ENCODE data around the gene CALN1. TPM values are rescaled to one million over a fixed set of nuclear protein-coding genes. Genes with fewer than 3 reads are reported as not detected.
"Not testable (repeated sequence)": the region's sequence is repeated elsewhere in the genome, so short reads cannot be mapped to it uniquely, and the experiment has no call there.

Gene CALN1
- total RNA-seq, result not detected

GRCh38 chr7:72412121-72412618, at the start of gene CALN1:
Gene CALN1, minus strand, starts transcription at chr7:72412338.
- H3K27me3 Mint-ChIP-seq (ENCODE audit: low read depth); H3K9me3 Mint-ChIP-seq (ENCODE audit: insufficient read depth); H3K4me1 Mint-ChIP-seq (ENCODE audit: low read depth); ATAC-seq; H3K4me3 Mint-ChIP-seq; CTCF ChIA-PET; H3K36me3 Mint-ChIP-seq (ENCODE audit: low read depth); H3K27ac Mint-ChIP-seq; POLR2A ChIA-PET; DNase-seq: not testable (repeated sequence)

GRCh38 chr7:72453471-72453870, 41.3 kb upstream of the CALN1 start:
- no peaks in the 10 kb centered on the region for H3K4me1 Mint-ChIP-seq (ENCODE audit: low read depth)
- H3K27ac Mint-ChIP-seq, result no peak overlapping the region
- CTCF ChIA-PET, result no interaction called here
- no peaks in the 10 kb centered on the region for H3K36me3 Mint-ChIP-seq (ENCODE audit: low read depth)
- no peaks in the 10 kb centered on the region for H3K27me3 Mint-ChIP-seq (ENCODE audit: low read depth)
- no peak for ATAC-seq
- POLR2A ChIA-PET, result no interaction called here
- no peak for DNase-seq
- H3K4me3 Mint-ChIP-seq, result no peak overlapping the region
- no peaks in the 10 kb centered on the region for H3K9me3 Mint-ChIP-seq (ENCODE audit: insufficient read depth)

GRCh38 chr7:72447465-72448204, 35.5 kb upstream of the CALN1 start:
- H3K36me3 Mint-ChIP-seq (ENCODE audit: low read depth), result no peaks in the 10 kb centered on the region
- H3K4me1 Mint-ChIP-seq (ENCODE audit: low read depth), result no peaks in the 10 kb centered on the region
- ATAC-seq (no peak), DNase-seq (no peak)
- H3K27ac Mint-ChIP-seq, result no peak overlapping the region
- ChIA-PET CTCF (no interaction called here), POLR2A (no interaction called here)
- no peaks in the 10 kb centered on the region for H3K9me3 Mint-ChIP-seq (ENCODE audit: insufficient read depth)
- H3K27me3 Mint-ChIP-seq (ENCODE audit: low read depth), result no peaks in the 10 kb centered on the region
- H3K4me3 Mint-ChIP-seq, result no peak overlapping the region

GRCh38 chr7:72446591-72447462, 34.7 kb upstream of the CALN1 start:
- Mint-ChIP-seq H3K36me3 (ENCODE audit: low read depth) (no peaks in the 10 kb centered on the region), H3K9me3 (ENCODE audit: insufficient read depth) (no peaks in the 10 kb centered on the region), H3K4me1 (ENCODE audit: low read depth) (no peaks in the 10 kb centered on the region), H3K27me3 (ENCODE audit: low read depth) (no peaks in the 10 kb centered on the region), H3K27ac (no peak overlapping the region), H3K4me3 (no peak overlapping the region)
- DNase-seq, result no peak
- ChIA-PET POLR2A (no interaction called here), CTCF (no interaction called here)
- no peak for ATAC-seq

GRCh38 chr7:72446131-72446530, 34.0 kb upstream of the CALN1 start:
- Mint-ChIP-seq H3K27me3 (ENCODE audit: low read depth) (no peaks in the 10 kb centered on the region), H3K9me3 (ENCODE audit: insufficient read depth) (no peaks in the 10 kb centered on the region), H3K27ac (no peak overlapping the region), H3K4me3 (no peak overlapping the region), H3K4me1 (ENCODE audit: low read depth) (no peaks in the 10 kb centered on the region), H3K36me3 (ENCODE audit: low read depth) (no peaks in the 10 kb centered on the region)
- CTCF ChIA-PET, result no interaction called here
- POLR2A ChIA-PET, result no interaction called here
- no peak for DNase-seq
- ATAC-seq, result no peak

GRCh38 chr7:72445580-72445979, 33.4 kb upstream of the CALN1 start:
- Mint-ChIP-seq H3K27me3 (ENCODE audit: low read depth) (no peaks in the 10 kb centered on the region), H3K27ac (no peak overlapping the region), H3K9me3 (ENCODE audit: insufficient read depth) (no peaks in the 10 kb centered on the region), H3K36me3 (ENCODE audit: low read depth) (no peaks in the 10 kb centered on the region), H3K4me3 (no peak overlapping the region), H3K4me1 (ENCODE audit: low read depth) (no peaks in the 10 kb centered on the region)
- ATAC-seq, result no peak
- CTCF ChIA-PET, result no interaction called here
- POLR2A ChIA-PET, result no interaction called here
- DNase-seq, result no peak

- H3K4me1 Mint-ChIP-seq (ENCODE audit: low read depth), result no peaks in the 10 kb centered on the region
- DNase-seq (no peak), ATAC-seq (no peak)
- no peaks in the 10 kb centered on the region for H3K9me3 Mint-ChIP-seq (ENCODE audit: insufficient read depth)
- no peaks in the 10 kb centered on the region for H3K27me3 Mint-ChIP-seq (ENCODE audit: low read depth)
- no peaks in the 10 kb centered on the region for H3K36me3 Mint-ChIP-seq (ENCODE audit: low read depth)
- CTCF ChIA-PET, result no interaction called here
- POLR2A ChIA-PET, result no interaction called here
- no peak overlapping the region for H3K4me3 Mint-ChIP-seq
- H3K27ac Mint-ChIP-seq, result no peak overlapping the region
Observed at GRCh38 chr7:72445075-72445474, 32.9 kb upstream of the CALN1 start.

- no peaks in the 10 kb centered on the region for H3K9me3 Mint-ChIP-seq (ENCODE audit: insufficient read depth)
- H3K36me3 Mint-ChIP-seq (ENCODE audit: low read depth), result no peaks in the 10 kb centered on the region
- H3K4me1 Mint-ChIP-seq (ENCODE audit: low read depth), result no peaks in the 10 kb centered on the region
- DNase-seq (no peak), ATAC-seq (no peak)
- H3K27ac Mint-ChIP-seq, result no peak overlapping the region
- ChIA-PET POLR2A (no interaction called here), CTCF (no interaction called here)
- no peaks in the 10 kb centered on the region for H3K27me3 Mint-ChIP-seq (ENCODE audit: low read depth)
- H3K4me3 Mint-ChIP-seq, result no peak overlapping the region
Observed at GRCh38 chr7:72444026-72444776, 32.1 kb upstream of the CALN1 start.

- Mint-ChIP-seq H3K9me3 (ENCODE audit: insufficient read depth) (no peaks in the 10 kb centered on the region), H3K27ac (no peak overlapping the region), H3K4me1 (ENCODE audit: low read depth) (no peaks in the 10 kb centered on the region), H3K36me3 (ENCODE audit: low read depth) (no peaks in the 10 kb centered on the region), H3K4me3 (no peak overlapping the region), H3K27me3 (ENCODE audit: low read depth) (no peaks in the 10 kb centered on the region)
- DNase-seq (no peak), ATAC-seq (no peak)
- ChIA-PET POLR2A (no interaction called here), CTCF (no interaction called here)
Observed at GRCh38 chr7:72441791-72442190, 29.7 kb upstream of the CALN1 start.

GRCh38 chr7:72438491-72438890, 26.4 kb upstream of the CALN1 start:
- Mint-ChIP-seq H3K36me3 (ENCODE audit: low read depth) (no peaks in the 10 kb centered on the region), H3K4me3 (no peak overlapping the region), H3K27ac (no peak overlapping the region), H3K4me1 (ENCODE audit: low read depth) (no peaks in the 10 kb centered on the region), H3K9me3 (ENCODE audit: insufficient read depth) (no peaks in the 10 kb centered on the region), H3K27me3 (ENCODE audit: low read depth) (no peaks in the 10 kb centered on the region)
- CTCF ChIA-PET, result no interaction called here
- POLR2A ChIA-PET, result no interaction called here
- DNase-seq (no peak), ATAC-seq (no peak)

GRCh38 chr7:72437610-72438009, 25.5 kb upstream of the CALN1 start:
- H3K4me3 Mint-ChIP-seq, result no peak overlapping the region
- H3K27me3 Mint-ChIP-seq (ENCODE audit: low read depth), result no peaks in the 10 kb centered on the region
- no peaks in the 10 kb centered on the region for H3K4me1 Mint-ChIP-seq (ENCODE audit: low read depth)
- DNase-seq (no peak), ATAC-seq (no peak)
- ChIA-PET POLR2A (no interaction called here), CTCF (no interaction called here)
- H3K27ac Mint-ChIP-seq, result no peak overlapping the region
- no peaks in the 10 kb centered on the region for H3K36me3 Mint-ChIP-seq (ENCODE audit: low read depth)
- H3K9me3 Mint-ChIP-seq (ENCODE audit: insufficient read depth), result no peaks in the 10 kb centered on the region

GRCh38 chr7:72437061-72437585, 25.0 kb upstream of the CALN1 start:
- Mint-ChIP-seq H3K4me1 (ENCODE audit: low read depth) (no peaks in the 10 kb centered on the region), H3K27ac (no peak overlapping the region), H3K4me3 (no peak overlapping the region), H3K27me3 (ENCODE audit: low read depth) (no peaks in the 10 kb centered on the region), H3K9me3 (ENCODE audit: insufficient read depth) (no peaks in the 10 kb centered on the region), H3K36me3 (ENCODE audit: low read depth) (no peaks in the 10 kb centered on the region)
- POLR2A ChIA-PET, result no interaction called here
- ATAC-seq (no peak), DNase-seq (no peak)
- CTCF ChIA-PET, result no interaction called here

Data from activated CD8-positive, alpha-beta T cell treated with anti-CD3 and anti-CD28 coated beads, Interleukin-2, amount 10 ng/mL, durations not matched to agents 7 days and 5 days (primary cell).